ENCODE results near the gene ALCAM.

The ALCAM gene

GRCh38 chr3:105366326-105367062, at the start of gene ALCAM:
ALCAM (plus strand) TSS chr3:105366909.
- peak; percentile 91 for DNase-seq

- DNase-seq = no peak
These were observed 48.9 kb upstream of the ALCAM start for GRCh38 chr3:105317841-105318240.

GRCh38 chr3:105322570-105323273, 44.0 kb upstream of the ALCAM start:
- DNase-seq = no peak

- no peak for DNase-seq
These were observed 43.5 kb upstream of the ALCAM start for GRCh38 chr3:105323274-105323599.

GRCh38 chr3:105324951-105325350, 41.8 kb upstream of the ALCAM start:
- DNase-seq = no peak

- no peak for DNase-seq
These were observed 38.9 kb upstream of the ALCAM start for GRCh38 chr3:105327662-105328337.

GRCh38 chr3:105328338-105328730, 38.4 kb upstream of the ALCAM start:
- DNase-seq = no peak

GRCh38 chr3:105332961-105333360, 33.7 kb upstream of the ALCAM start:
- DNase-seq = no peak

- DNase-seq = no peak
These were observed 32.4 kb upstream of the ALCAM start for GRCh38 chr3:105334138-105334882.

GRCh38 chr3:105339946-105340345, 26.8 kb upstream of the ALCAM start:
- no peak for DNase-seq

- no peak for DNase-seq
These were observed 22.7 kb upstream of the ALCAM start for GRCh38 chr3:105343991-105344390.

GRCh38 chr3:105345156-105345555, 21.6 kb upstream of the ALCAM start:
- no peak for DNase-seq

GRCh38 chr3:105347625-105348302, 18.9 kb upstream of the ALCAM start:
- no peak for DNase-seq

- no peak for DNase-seq
These were observed 18.4 kb upstream of the ALCAM start for GRCh38 chr3:105348307-105348706.

- no peak for DNase-seq
These were observed 16.9 kb upstream of the ALCAM start for GRCh38 chr3:105349684-105350387.

GRCh38 chr3:105351821-105352220, 14.9 kb upstream of the ALCAM start:
- no peak for DNase-seq

- no peak for DNase-seq
These were observed 13.7 kb upstream of the ALCAM start for GRCh38 chr3:105352976-105353375.

GRCh38 chr3:105353485-105354161, 13.1 kb upstream of the ALCAM start:
- peak; percentile 6 for DNase-seq

GRCh38 chr3:105354429-105354828, 12.3 kb upstream of the ALCAM start:
- no peak for DNase-seq

GRCh38 chr3:105355408-105356061, 11.2 kb upstream of the ALCAM start:
- no peak for DNase-seq

GRCh38 chr3:105356396-105356795, 10.3 kb upstream of the ALCAM start:
- DNase-seq = no peak
